LNCAP (cell line): ENCODE data around the gene HS2ST1.

ENCODE experiments used
- TF ChIP-seq, protein P1 (sequence below): fragments of 450-650 bp; IDR thresholded peaks from 2 replicates; pipeline ENCODE4 v1.5.1; 2017; ENCODE audit warnings: mild to moderate bottlenecking

Gene HS2ST1

DNA sequence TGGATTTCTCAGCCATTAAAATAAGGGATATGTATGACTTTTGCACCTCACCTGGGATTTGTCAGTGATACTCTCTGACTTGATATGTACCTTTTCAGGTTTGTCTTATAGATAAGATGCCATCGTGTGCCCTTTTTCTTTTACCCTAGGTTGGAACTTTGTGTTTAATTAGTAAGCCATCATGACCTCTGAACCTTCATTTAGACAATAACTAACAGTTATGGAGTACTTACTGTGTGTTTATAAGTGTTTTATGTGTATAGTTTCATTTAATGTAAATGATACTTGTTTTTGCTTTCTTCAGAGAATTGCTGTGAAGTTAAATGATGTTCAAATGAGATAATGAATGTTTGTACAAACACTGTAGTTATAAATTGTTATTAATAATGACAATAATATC lies 14.4 kb downstream of the HS2ST1 start:
- TF ChIP-seq, protein P1, sequence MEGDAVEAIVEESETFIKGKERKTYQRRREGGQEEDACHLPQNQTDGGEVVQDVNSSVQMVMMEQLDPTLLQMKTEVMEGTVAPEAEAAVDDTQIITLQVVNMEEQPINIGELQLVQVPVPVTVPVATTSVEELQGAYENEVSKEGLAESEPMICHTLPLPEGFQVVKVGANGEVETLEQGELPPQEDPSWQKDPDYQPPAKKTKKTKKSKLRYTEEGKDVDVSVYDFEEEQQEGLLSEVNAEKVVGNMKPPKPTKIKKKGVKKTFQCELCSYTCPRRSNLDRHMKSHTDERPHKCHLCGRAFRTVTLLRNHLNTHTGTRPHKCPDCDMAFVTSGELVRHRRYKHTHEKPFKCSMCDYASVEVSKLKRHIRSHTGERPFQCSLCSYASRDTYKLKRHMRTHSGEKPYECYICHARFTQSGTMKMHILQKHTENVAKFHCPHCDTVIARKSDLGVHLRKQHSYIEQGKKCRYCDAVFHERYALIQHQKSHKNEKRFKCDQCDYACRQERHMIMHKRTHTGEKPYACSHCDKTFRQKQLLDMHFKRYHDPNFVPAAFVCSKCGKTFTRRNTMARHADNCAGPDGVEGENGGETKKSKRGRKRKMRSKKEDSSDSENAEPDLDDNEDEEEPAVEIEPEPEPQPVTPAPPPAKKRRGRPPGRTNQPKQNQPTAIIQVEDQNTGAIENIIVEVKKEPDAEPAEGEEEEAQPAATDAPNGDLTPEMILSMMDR: no peak

DNA sequence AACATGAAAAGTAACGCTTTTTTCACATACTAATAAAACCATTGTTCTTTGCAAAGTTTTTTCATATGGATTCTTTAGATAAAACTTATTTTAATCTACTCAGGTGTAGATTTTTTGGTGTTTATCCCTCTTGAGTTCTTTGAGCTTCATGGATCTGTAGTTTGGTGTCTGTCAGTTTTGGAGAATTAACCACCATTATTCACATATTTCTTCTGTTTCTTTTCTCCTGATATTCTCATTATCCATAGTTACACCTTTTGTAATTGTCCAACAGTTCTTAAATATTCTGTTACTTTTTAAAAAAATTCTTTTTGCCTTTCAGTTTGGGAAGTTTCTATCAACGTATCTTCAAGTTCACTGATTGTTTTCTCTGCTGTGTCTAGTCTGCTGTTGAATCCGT lies 18.6 kb downstream of the HS2ST1 start:
- TF ChIP-seq, protein P1: no peak

DNA sequence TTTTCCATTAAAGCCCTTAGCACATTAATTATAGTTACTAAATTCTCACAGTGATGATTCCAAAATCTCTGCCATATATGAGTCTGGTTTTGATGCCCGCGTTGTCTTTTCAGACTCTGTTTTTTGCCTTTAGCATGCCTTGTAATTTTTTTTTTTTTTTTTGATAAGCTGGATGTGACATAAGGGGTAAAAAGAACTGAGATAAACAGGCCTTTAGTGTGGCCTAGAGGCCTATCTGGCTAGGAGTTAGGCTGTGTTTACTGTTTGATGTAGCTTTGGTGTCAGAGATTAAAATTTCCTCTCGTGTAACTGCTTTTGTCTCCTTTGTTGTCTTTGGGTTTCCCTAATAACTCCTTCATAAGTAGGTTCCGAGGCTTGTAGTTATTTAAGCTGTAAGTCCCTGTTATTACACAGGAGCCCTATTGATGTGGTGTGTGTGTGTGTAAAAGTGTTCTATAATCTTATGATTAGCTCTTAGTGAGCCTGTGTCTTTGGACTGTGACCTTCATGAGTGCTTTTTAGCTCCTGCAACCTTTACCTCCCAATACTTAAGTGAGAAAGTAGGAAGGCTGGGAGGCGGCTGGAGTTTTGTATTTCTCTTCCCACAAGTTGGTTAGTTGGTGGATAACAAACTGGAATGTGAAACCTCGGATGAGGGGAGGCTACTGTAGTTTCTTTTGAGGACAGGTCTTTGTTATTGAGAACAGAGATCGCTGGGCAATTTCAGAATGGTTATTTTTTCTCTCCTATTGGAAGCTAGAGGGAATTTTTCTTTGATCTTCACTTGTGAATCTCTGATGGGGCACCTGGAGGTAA lies 19.3 kb downstream of the HS2ST1 start:
- TF ChIP-seq, protein P1: no peak

DNA sequence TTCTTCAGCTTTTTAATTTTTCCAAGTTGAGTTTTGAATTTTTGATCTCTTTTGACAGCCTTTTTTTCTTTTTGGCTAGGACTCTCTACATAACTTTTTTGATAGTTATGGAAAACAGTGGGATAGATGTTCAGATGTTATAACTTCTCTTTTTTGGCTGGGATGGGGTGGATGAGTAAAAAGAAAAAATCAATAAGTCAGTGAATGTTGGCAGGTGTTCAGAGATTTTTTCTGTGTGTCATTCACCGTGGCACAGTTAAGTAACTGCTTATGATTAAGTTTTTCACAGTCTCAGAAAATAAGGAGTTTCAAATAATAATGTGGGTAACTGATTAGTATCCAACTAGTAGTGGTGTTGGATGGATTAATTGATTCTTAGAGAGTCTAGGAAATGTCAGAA lies 24.0 kb downstream of the HS2ST1 start:
- TF ChIP-seq, protein P1: no peak

DNA sequence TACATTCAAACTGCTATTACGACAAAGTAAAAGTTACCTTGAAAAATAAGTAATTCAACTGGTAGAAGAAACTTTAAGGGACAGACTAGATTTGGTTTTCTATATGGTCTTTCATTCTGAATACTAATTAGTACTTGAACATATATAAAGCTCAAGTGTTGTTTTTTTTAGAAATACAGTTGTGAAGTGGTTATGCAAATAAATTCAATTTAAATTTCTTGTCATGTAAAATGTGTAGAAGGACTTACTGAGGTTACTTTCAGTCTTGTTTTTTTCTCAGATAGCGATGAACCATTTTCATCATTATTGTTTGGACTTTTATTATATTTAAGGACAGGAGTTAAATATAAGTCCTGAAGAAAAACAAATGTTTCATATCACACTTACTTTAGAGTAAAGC lies 24.4 kb downstream of the HS2ST1 start:
- TF ChIP-seq, protein P1: no peak

DNA sequence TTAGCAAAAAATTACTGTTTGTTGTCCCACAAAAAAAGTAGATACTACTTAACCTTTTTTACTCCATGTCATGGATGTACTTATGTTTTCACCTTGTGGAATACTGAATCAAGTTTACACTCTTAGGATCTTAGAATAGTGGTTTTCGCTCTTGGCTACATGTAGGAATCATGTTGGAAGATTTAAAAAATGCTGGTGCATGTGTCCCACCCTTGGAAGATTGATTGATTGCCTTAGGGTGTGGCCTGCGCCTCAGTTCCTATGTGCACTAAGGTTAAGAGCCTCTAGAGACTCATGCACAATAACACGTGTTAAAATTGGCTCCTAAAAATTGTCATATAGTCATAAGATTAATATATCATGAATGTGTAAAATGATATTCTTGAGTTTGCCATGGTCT lies 25.0 kb downstream of the HS2ST1 start:
- TF ChIP-seq, protein P1: no peak

DNA sequence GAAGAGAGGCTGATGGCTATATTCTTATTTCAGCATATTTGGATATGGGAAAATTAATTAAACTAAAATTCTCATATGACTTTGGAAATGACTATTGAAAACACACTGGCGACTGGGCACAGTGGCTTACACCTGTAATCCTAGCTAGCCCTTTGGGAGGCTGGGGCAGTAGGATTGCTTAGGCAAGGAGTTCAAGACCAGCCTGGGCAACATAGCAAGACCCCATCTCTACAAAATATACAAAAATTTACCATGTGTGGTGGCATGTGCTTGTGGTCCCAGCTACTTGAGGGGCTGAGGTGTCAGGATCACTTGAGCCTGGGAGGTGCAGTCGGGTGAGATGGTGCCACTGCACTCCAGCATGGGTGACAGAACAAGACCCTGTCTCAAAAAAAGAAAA lies 26.2 kb downstream of the HS2ST1 start:
- TF ChIP-seq, protein P1: no peak
